Stomach (tissue), 4 donors: ENCODE data around the gene TMEM109.

Experiments used
- POLR2A ChIP-seq, 4 donors: fragments of 450-650 bp; IDR thresholded peaks; one replicate each; pipeline ENCODE4 v1.6.1; 2016; ENCODE audit warnings: antibody characterized with exemption in 4 of 4, control low read depth in 2 of 4, mild to moderate bottlenecking in 1 of 4, moderate library complexity in 1 of 4
- POLR2AphosphoS5 ChIP-seq, 3 donors: sonication (generic); formaldehyde crosslinking; IDR thresholded peaks; one replicate each; pipeline ENCODE4 v1.6.1; 2016; ENCODE audit warnings: antibody characterized with exemption in 3 of 3
- TF ChIP-seq, protein P1 (sequence below), 7 experiments: fragments of 450-650 bp in 4 of 7; fragments of 200-600 bp in 3 of 7; sonication (generic) in 3 of 7; IDR thresholded peaks; one replicate each; pipeline ENCODE4 v1.5.1; 2016 to 2019; ENCODE audit warnings: antibody characterized with exemption in 7 of 7, control low read depth in 2 of 7, mild to moderate bottlenecking in 1 of 7

DNA sequence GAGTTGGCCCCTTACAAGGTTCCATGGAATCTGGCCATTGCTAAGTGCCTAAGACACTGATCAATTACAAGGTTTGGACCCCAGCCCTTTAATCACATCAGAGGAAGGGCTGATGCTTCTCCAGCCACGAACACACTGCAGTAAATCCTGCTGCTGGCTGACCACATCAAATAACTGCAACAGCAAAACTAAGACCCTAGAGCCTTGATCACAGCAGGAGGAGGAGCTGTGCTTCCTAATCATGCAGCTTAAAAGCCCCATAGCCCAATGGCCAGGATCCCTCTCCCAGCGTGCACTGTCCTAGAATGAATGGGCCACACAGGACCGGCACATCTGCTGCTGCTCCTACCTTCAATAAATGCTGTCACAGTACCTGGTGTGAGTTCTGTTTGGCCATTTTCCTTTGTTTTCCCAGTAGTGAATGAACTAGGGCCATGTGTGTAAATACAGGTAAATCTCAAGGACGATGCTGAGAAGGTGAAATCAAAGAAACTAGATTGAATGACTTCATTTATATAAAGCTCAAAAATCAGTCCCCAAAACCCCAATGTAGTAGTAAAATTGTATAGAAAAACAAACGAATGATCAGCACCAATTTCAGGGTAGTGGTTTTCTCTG is 33.9 kb upstream of the TMEM109 start:
- TF ChIP-seq, protein P1, sequence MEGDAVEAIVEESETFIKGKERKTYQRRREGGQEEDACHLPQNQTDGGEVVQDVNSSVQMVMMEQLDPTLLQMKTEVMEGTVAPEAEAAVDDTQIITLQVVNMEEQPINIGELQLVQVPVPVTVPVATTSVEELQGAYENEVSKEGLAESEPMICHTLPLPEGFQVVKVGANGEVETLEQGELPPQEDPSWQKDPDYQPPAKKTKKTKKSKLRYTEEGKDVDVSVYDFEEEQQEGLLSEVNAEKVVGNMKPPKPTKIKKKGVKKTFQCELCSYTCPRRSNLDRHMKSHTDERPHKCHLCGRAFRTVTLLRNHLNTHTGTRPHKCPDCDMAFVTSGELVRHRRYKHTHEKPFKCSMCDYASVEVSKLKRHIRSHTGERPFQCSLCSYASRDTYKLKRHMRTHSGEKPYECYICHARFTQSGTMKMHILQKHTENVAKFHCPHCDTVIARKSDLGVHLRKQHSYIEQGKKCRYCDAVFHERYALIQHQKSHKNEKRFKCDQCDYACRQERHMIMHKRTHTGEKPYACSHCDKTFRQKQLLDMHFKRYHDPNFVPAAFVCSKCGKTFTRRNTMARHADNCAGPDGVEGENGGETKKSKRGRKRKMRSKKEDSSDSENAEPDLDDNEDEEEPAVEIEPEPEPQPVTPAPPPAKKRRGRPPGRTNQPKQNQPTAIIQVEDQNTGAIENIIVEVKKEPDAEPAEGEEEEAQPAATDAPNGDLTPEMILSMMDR (IDR thresholded peaks at IDR 0.05) = no peak
- TF ChIP-seq POLR2A (IDR thresholded peaks at IDR 0.05) = no peak
- no peak for TF ChIP-seq POLR2AphosphoS5 (IDR thresholded peaks at IDR 0.05)
